Keratinocyte (primary cell): ENCODE results near the gene CYB5A. TPM values are rescaled to one million over a fixed set of nuclear protein-coding genes. Genes with fewer than 3 reads are reported as not detected.

Experiments used
- DNase-seq: peaks from one replicate; pipeline ENCODE4 v3.0.0-alpha.2; 2011; ENCODE audit warnings: low read depth, missing footprints, low spot score
- FAIRE-seq: peaks from 2 replicates; lab custom pipeline; 2011; peaks lifted over from hg19 to GRCh38; lab: Jason Lieb, UNC
- H2AFZ ChIP-seq: 2 replicates; pipeline ENCODE4 v1.6.0; 2012; ENCODE audit warnings: low read length, control low read depth, inconsistent platforms; ENCODE audit not compliant: control insufficient read depth
- H3K27ac ChIP-seq: 2 replicates; pipeline ENCODE4 v1.5.1; 2011; ENCODE audit warnings: low read length; ENCODE audit not compliant: control insufficient read depth, insufficient read depth
- H3K27me3 ChIP-seq: 3 replicates; pipeline ENCODE4 v1.6.0; 2011; ENCODE audit warnings: low read length; ENCODE audit not compliant: control insufficient read depth, insufficient read depth; ENCODE audit errors: extremely low read depth
- H3K36me3 ChIP-seq, 2 experiments: 2 replicates in 1 of 2; 3 replicates in 1 of 2; pipeline ENCODE4 v1.5.1; 2011; ENCODE audit warnings: low read length in 2 of 2, mild to moderate bottlenecking in 1 of 2; ENCODE audit not compliant: control insufficient read depth in 2 of 2, insufficient read depth in 2 of 2; ENCODE audit errors: extremely low read depth in 1 of 2
- H3K4me1 ChIP-seq: 3 replicates; pipeline ENCODE4 v1.5.1; 2011; ENCODE audit warnings: low read length; ENCODE audit not compliant: control insufficient read depth, insufficient read depth; ENCODE audit errors: extremely low read depth
- H3K4me2 ChIP-seq: 3 replicates; pipeline ENCODE4 v1.6.0; 2011; ENCODE audit warnings: low read depth, low read length; ENCODE audit not compliant: control insufficient read depth, insufficient read depth; ENCODE audit errors: extremely low read depth
- H3K4me3 ChIP-seq, 3 experiments: fragments of 200-600 bp in 1 of 3; sonication (generic) in 1 of 3; 2 replicates in 2 of 3; 3 replicates in 1 of 3; pipeline ENCODE4 v1.5.1; 2011 to 2016; ENCODE audit warnings: low read length in 3 of 3, mild to moderate bottlenecking in 3 of 3, control low read depth in 2 of 3, inconsistent platforms in 1 of 3, low read depth in 1 of 3, mixed read lengths in 1 of 3, mixed run types in 1 of 3, moderate library complexity in 1 of 3; ENCODE audit not compliant: control insufficient read depth in 2 of 3, insufficient read depth in 2 of 3; ENCODE audit errors: extremely low read depth in 1 of 3
- H3K79me2 ChIP-seq: 2 replicates; pipeline ENCODE4 v1.6.0; 2012; ENCODE audit warnings: low read length; ENCODE audit not compliant: control insufficient read depth, insufficient read depth
- H3K9ac ChIP-seq: 3 replicates; pipeline ENCODE4 v1.6.0; 2011; ENCODE audit warnings: low read length; ENCODE audit not compliant: control insufficient read depth, insufficient read depth; ENCODE audit errors: extremely low read depth
- H3K9me1 ChIP-seq: 3 replicates; pipeline ENCODE4 v1.6.0; 2011; ENCODE audit warnings: low read length; ENCODE audit not compliant: control insufficient read depth, insufficient read depth; ENCODE audit errors: extremely low read depth
- H3K9me3 ChIP-seq: 2 replicates; pipeline ENCODE4 v1.5.1; 2012; ENCODE audit warnings: low read depth, low read length; ENCODE audit not compliant: control insufficient read depth
- H4K20me1 ChIP-seq: 3 replicates; pipeline ENCODE4 v1.6.0; 2011; ENCODE audit warnings: low read length; ENCODE audit not compliant: control insufficient read depth, insufficient read depth; ENCODE audit errors: extremely low read depth
- EZH2 ChIP-seq: IDR thresholded peaks from one replicate; pipeline ENCODE4 v1.6.1; 2012; ENCODE audit warnings: inconsistent platforms, mild to moderate bottlenecking, low read length, moderate library complexity
- dilution Hi-C: fragments of 300-500 bp; cut with MboI; formaldehyde crosslinking; loops from one replicate; pipeline ENCODE4 v1.7.0; 2020; ENCODE audit warnings: low sequenced_read_pairs; ENCODE audit not compliant: extremely low pct_ligation_motif_present
- polyA plus RNA-seq, 5 experiments: library from polyadenylated mRNA; depleted of rRNA in 3 of 5; stranded (reverse) in 3 of 5; stranded (forward) in 1 of 5; unstranded in 1 of 5; fragments of >200 nt; gene quantifications; 1 replicate in 1 of 5; 2 replicates in 3 of 5; 3 replicates in 1 of 5; pipeline versions ENCODE4 v1.2.1 to v1.2.3, GENCODE V29; 2011 to 2012; ENCODE audit warnings: missing spikeins in 2 of 5, low read depth in 1 of 5, low replicate concordance in 1 of 5
- TF ChIP-seq, protein P1 (sequence below), 3 experiments: IDR thresholded peaks in 1 of 3; conservative IDR thresholded peaks in 1 of 3; optimal IDR thresholded peaks in 1 of 3; 2 replicates in 2 of 3; 3 replicates in 1 of 3; pipeline versions ENCODE3 to v1.5.1; 2011; ENCODE audit warnings: low read length in 3 of 3, mild to moderate bottlenecking in 3 of 3, moderate library complexity in 2 of 3, control low read depth in 1 of 3, inconsistent platforms in 1 of 3; ENCODE audit not compliant: insufficient read depth in 2 of 3; ENCODE audit errors: extremely low read depth in 1 of 3

CYB5A gene
- polyA plus RNA-seq, 1 donor (not counting 4 experiments of a cell fraction or from before 2014, with no cell fraction given), result 49.4 TPM

DNA sequence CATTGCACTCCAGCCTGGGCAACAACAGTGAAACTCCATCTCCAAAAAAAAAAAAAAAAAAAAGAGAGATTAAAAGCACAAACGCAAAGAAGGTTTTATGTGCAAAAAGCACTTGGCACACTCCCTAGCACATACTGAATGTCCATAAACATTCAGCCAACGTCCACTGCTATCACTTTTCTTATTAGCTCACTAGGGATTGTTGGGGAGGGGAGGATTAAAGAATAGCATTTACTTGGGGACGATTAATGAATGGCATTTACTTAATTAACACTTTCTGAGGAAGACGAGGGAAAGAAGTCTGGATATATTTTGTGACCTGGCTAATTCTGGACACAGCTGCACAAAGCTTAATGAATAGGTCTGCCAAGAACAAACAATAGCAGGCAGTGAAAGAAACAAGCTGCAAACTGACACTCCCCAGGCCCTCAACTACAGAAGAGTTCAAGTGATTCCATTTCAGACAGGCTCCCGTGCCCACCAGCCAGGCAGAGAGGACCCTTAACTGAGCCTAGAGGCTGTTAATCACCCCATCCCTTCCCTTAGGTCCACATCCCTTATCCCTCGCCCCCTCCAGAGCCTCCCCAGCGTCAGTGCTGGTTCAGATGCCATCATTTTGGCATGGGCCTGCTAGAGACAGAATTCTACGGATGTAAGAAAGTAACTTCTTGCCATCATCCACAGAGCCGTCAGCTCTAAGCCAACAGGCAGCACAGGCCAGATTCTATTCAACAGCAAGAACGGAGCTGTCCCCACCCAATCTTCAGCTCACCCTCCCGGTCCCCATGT lies 7.4 kb downstream of the CYB5A start:
- no peak overlapping the region for H3K4me2 ChIP-seq
- no peaks in the 10 kb centered on the region for H4K20me1 ChIP-seq
- no peaks in the 10 kb centered on the region for H3K36me3 ChIP-seq
- DNase-seq (no peak), FAIRE-seq (no peak)
- dilution Hi-C loops, result no loop called here
- H2AFZ ChIP-seq, result no peak overlapping the region
- H3K9me3 ChIP-seq, result no peaks in the 10 kb centered on the region
- no peak overlapping the region for H3K9ac ChIP-seq
- no peaks in the 10 kb centered on the region for H3K9me1 ChIP-seq
- H3K4me3 ChIP-seq, result no peak overlapping the region
- no peak for TF ChIP-seq EZH2
- TF ChIP-seq, protein P1, sequence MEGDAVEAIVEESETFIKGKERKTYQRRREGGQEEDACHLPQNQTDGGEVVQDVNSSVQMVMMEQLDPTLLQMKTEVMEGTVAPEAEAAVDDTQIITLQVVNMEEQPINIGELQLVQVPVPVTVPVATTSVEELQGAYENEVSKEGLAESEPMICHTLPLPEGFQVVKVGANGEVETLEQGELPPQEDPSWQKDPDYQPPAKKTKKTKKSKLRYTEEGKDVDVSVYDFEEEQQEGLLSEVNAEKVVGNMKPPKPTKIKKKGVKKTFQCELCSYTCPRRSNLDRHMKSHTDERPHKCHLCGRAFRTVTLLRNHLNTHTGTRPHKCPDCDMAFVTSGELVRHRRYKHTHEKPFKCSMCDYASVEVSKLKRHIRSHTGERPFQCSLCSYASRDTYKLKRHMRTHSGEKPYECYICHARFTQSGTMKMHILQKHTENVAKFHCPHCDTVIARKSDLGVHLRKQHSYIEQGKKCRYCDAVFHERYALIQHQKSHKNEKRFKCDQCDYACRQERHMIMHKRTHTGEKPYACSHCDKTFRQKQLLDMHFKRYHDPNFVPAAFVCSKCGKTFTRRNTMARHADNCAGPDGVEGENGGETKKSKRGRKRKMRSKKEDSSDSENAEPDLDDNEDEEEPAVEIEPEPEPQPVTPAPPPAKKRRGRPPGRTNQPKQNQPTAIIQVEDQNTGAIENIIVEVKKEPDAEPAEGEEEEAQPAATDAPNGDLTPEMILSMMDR (optimal IDR thresholded peaks at IDR 0.05 in 1 of 3, IDR thresholded peaks at IDR 0.05 in 1 of 3, conservative IDR thresholded peaks at IDR 0.05 in 1 of 3; ENCODE audit: extremely low read depth in 1 of 3, insufficient read depth in 2 of 3, low read length in 3 of 3), result no peak
- H3K79me2 ChIP-seq, result no peaks in the 10 kb centered on the region
- H3K27ac ChIP-seq, result no peak overlapping the region
- H3K4me1 ChIP-seq, result no peaks in the 10 kb centered on the region
- H3K27me3 ChIP-seq, result no peaks in the 10 kb centered on the region

DNA sequence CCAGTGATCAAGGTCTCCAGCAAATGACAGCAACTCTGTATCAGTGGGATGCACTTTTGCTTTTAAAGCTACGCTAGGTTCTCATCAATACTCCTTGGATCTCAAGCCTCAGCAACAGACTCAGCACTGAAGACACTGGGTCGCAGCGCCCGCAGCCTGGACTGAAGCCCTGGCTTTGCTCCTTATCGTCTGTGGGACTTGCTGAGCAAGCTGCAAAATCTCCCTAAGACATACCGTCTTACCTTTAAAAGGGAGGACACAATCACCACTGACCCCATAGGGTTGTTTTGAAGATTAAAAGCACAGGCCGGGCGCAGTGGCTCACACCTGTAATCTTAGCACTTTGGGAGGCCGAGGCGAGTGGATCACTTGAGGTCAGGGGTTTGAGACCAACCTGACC lies 8.1 kb downstream of the CYB5A start:
- Histone ChIP-seq H3K9me3 (no peaks in the 10 kb centered on the region), H3K4me1 (no peaks in the 10 kb centered on the region), H3K4me2 (no peak overlapping the region), H3K36me3 (no peaks in the 10 kb centered on the region), H3K4me3 (no peak overlapping the region), H3K27ac (no peak overlapping the region), H3K9ac (no peak overlapping the region), H3K9me1 (no peaks in the 10 kb centered on the region), H2AFZ (no peak overlapping the region), H3K27me3 (no peaks in the 10 kb centered on the region), H4K20me1 (no peaks in the 10 kb centered on the region), H3K79me2 (no peaks in the 10 kb centered on the region)
- TF ChIP-seq, protein P1 (optimal IDR thresholded peaks at IDR 0.05 in 1 of 3, IDR thresholded peaks at IDR 0.05 in 1 of 3, conservative IDR thresholded peaks at IDR 0.05 in 1 of 3; ENCODE audit: extremely low read depth in 1 of 3, insufficient read depth in 2 of 3, low read length in 3 of 3), result no peak
- no peak for TF ChIP-seq EZH2
- dilution Hi-C loops, result no loop called here
- FAIRE-seq (no peak), DNase-seq (no peak)
